OCI-LY1 (cell line): ENCODE results near the gene P4HB.

Experiments used
- H2AFZ ChIP-seq: fragments of 200-600 bp; sonication (generic), shearing (Covaris generic); 2 replicates; pipeline ENCODE4 v1.6.0; 2014; ENCODE audit warnings: antibody characterized with exemption, mild to moderate bottlenecking, low read length
- H3F3A ChIP-seq: fragments of 200-600 bp; sonication (generic), shearing (Covaris generic); 2 replicates; pipeline ENCODE4 v1.6.0; 2014; ENCODE audit warnings: mild to moderate bottlenecking, antibody characterized with exemption, low read length, moderate library complexity; ENCODE audit not compliant: insufficient read depth
- H3K27ac ChIP-seq: fragments of 200-600 bp; sonication (generic); 2 replicates; pipeline ENCODE4 v1.5.1; 2014; ENCODE audit warnings: low read length, mixed run types, mild to moderate bottlenecking, low read depth; ENCODE audit not compliant: poor library complexity, severe bottlenecking
- H3K27me3 ChIP-seq: fragments of 200-600 bp; sonication (generic); 2 replicates; pipeline ENCODE4 v1.6.0; 2014; ENCODE audit warnings: antibody characterized with exemption, mild to moderate bottlenecking, low read length, moderate library complexity; ENCODE audit not compliant: insufficient read depth
- H3K36me3 ChIP-seq: fragments of 200-600 bp; sonication (generic); 2 replicates; pipeline ENCODE4 v1.6.1; 2014; ENCODE audit warnings: mild to moderate bottlenecking, antibody characterized with exemption, low read length, moderate library complexity, mixed read lengths; ENCODE audit not compliant: insufficient read depth
- H3K4me1 ChIP-seq: fragments of 200-600 bp; sonication (generic); 2 replicates; pipeline ENCODE4 v1.5.1; 2014; ENCODE audit warnings: mild to moderate bottlenecking, low read length, moderate library complexity; ENCODE audit not compliant: insufficient read depth, severe bottlenecking
- H3K4me2 ChIP-seq: fragments of 200-600 bp; sonication (generic), shearing (Covaris generic); 2 replicates; pipeline ENCODE4 v1.6.1; 2014; ENCODE audit warnings: low read length
- H3K4me3 ChIP-seq: fragments of 200-600 bp; sonication (generic); 2 replicates; pipeline ENCODE4 v1.5.1; 2014; ENCODE audit warnings: low read length, low read depth, mild to moderate bottlenecking, mixed read lengths; ENCODE audit not compliant: poor library complexity, severe bottlenecking
- H3K79me2 ChIP-seq: fragments of 200-600 bp; shearing (Covaris generic); 2 replicates; pipeline ENCODE4 v1.6.1; 2016; ENCODE audit warnings: mixed run types, low read length, mixed read lengths; ENCODE audit not compliant: insufficient read depth
- H3K9ac ChIP-seq: fragments of 200-600 bp; sonication (generic), shearing (Covaris generic); 2 replicates; pipeline ENCODE4 v1.6.1; 2014; ENCODE audit warnings: mild to moderate bottlenecking, low read length, mixed read lengths
- H3K9me2 ChIP-seq: fragments of 200-600 bp; sonication (generic), shearing (Covaris generic); 2 replicates; pipeline ENCODE4 v1.6.1; 2014; ENCODE audit warnings: low read depth, mild to moderate bottlenecking, low read length, mixed read lengths
- H3K9me3 ChIP-seq: fragments of 200-600 bp; shearing (Covaris generic); 2 replicates; pipeline ENCODE4 v1.6.1; 2014; ENCODE audit warnings: low read length, mixed read lengths
- H4K20me1 ChIP-seq: fragments of 200-600 bp; sonication (generic), shearing (Covaris generic); 2 replicates; pipeline ENCODE4 v1.6.0; 2016; ENCODE audit warnings: mild to moderate bottlenecking, low read length; ENCODE audit not compliant: insufficient read depth
- CTCF ChIP-seq: fragments of 200-600 bp; sonication (generic), shearing (Covaris generic); IDR thresholded peaks from 2 replicates; pipeline ENCODE4 v1.5.1; 2017; ENCODE audit warnings: mild to moderate bottlenecking, antibody characterized with exemption, low read length, moderate library complexity, mixed read lengths
- EZH2 ChIP-seq: fragments of 200-600 bp; sonication (generic), shearing (Covaris generic); IDR thresholded peaks from 2 replicates; pipeline ENCODE4 v1.8.0; 2017; ENCODE audit warnings: borderline replicate concordance, mixed run types, mild to moderate bottlenecking, antibody characterized with exemption, low read length, moderate library complexity, mixed read lengths

P4HB gene

GRCh38 chr17:81888988-81889595 lies 28.8 kb upstream of the P4HB start:
- no peak overlapping the region for H3K4me3 ChIP-seq
- peaks cover 66% of the 10 kb centered on the region for H3K36me3 ChIP-seq
- no peak overlapping the region for H3K27ac ChIP-seq
- H4K20me1 ChIP-seq, result no peaks in the 10 kb centered on the region
- H2AFZ ChIP-seq, result no peak overlapping the region
- H3K9me3 ChIP-seq, result no peaks in the 10 kb centered on the region
- H3K79me2 ChIP-seq, result peaks cover 17% of the 10 kb centered on the region
- no peak overlapping the region for H3K4me2 ChIP-seq
- 0 out of 2 replicates have a peak, but pooled peaks cover 2% of the 10 kb centered on the region for H3F3A ChIP-seq
- no peak for TF ChIP-seq CTCF
- TF ChIP-seq EZH2, result no peak
- H3K4me1 ChIP-seq, result peaks cover 32% of the 10 kb centered on the region
- H3K27me3 ChIP-seq, result no peaks in the 10 kb centered on the region
- H3K9ac ChIP-seq, result no peak overlapping the region; the same call in 1 of the 2 replicates
- H3K9me2 ChIP-seq, result no peaks in the 10 kb centered on the region

- no peak overlapping the region for H3K27ac ChIP-seq
- H3K9me2 ChIP-seq, result no peaks in the 10 kb centered on the region
- no peak overlapping the region for H3K4me3 ChIP-seq
- no peaks in the 10 kb centered on the region for H4K20me1 ChIP-seq
- no peak overlapping the region for H3K9ac ChIP-seq
- TF ChIP-seq EZH2 (no peak), CTCF (no peak)
- H3F3A ChIP-seq, result 0 out of 2 replicates have a peak, but pooled peaks cover 2% of the 10 kb centered on the region
- H3K27me3 ChIP-seq, result no peaks in the 10 kb centered on the region
- peaks cover 17% of the 10 kb centered on the region for H3K79me2 ChIP-seq
- H3K4me2 ChIP-seq, result no peak overlapping the region
- peaks cover 24% of the 10 kb centered on the region for H3K4me1 ChIP-seq
- no peak overlapping the region for H2AFZ ChIP-seq
- H3K36me3 ChIP-seq, result peaks cover 72% of the 10 kb centered on the region
- H3K9me3 ChIP-seq, result no peaks in the 10 kb centered on the region
Observed at GRCh38 chr17:81888105-81888987, 28.0 kb upstream of the P4HB start.

GRCh38 chr17:81885869-81886548 lies 25.7 kb upstream of the P4HB start:
- TF ChIP-seq EZH2 (no peak), CTCF (no peak)
- Histone ChIP-seq H3K9ac (no peak overlapping the region), H3K27ac (no peak overlapping the region), H3K4me1 (peaks cover 11% of the 10 kb centered on the region), H3K9me3 (no peaks in the 10 kb centered on the region), H3K27me3 (no peaks in the 10 kb centered on the region), H3F3A (no peaks in the 10 kb centered on the region), H3K4me2 (no peak overlapping the region), H3K79me2 (peaks cover 16% of the 10 kb centered on the region), H3K9me2 (no peaks in the 10 kb centered on the region), H3K36me3 (peaks cover 93% of the 10 kb centered on the region), H4K20me1 (no peaks in the 10 kb centered on the region), H2AFZ (no peak overlapping the region), H3K4me3 (no peak overlapping the region)
